HepG2 (cell line): ENCODE results near the gene WDR45B. TPM values are rescaled to one million over a fixed set of nuclear protein-coding genes. Genes with fewer than 3 reads are reported as not detected.

Source experiments
- ATAC-seq: fragments of 200-7000 bp; cut with Tn5 transposase; 3 replicates; pipeline ENCODE4 v1.9.1; 2020; ENCODE audit warnings: mild to moderate bottlenecking, moderate library complexity
- BruUV-seq: library from RNA; stranded (reverse); fragments of 400-500 nt; replicated peaks from 2 replicates; lab custom pipeline; 2021; lab: Mats Ljungman, UMichigan
- CTCF ChIA-PET: fragments of 300-600 bp; formaldehyde crosslinking; extraction: SDS; loops from one replicate; lab custom pipeline; 2021; ENCODE audit warnings: low total read pairs, inconsistent platforms, low intra/inter-chr PET ratio; lab: Yijun Ruan, JAX
- POLR2A ChIA-PET: fragments of 350-600 bp; sonication (Branson Sonifier 250); formaldehyde crosslinking; loops from one replicate; lab custom pipeline; 2020; ENCODE audit warnings: antibody characterized with exemption, inconsistent platforms; lab: Yijun Ruan, JAX
- DNase-seq: peaks from one replicate; pipeline ENCODE4 v3.0.0-alpha.2; 2015; ENCODE audit warnings: low spot score
- FAIRE-seq: peaks from 3 replicates; lab custom pipeline; 2011; peaks lifted over from hg19 to GRCh38; lab: Jason Lieb, UNC
- H2AFZ ChIP-seq: one replicate; pipeline ENCODE4 v1.6.1; 2011; ENCODE audit warnings: low read length, inconsistent platforms
- H3K27ac ChIP-seq: fragments of 300-600 bp; 3 replicates; pipeline ENCODE4 v1.8.0; 2011; ENCODE audit warnings: mixed run types, mild to moderate bottlenecking, mixed read lengths, low read length, inconsistent platforms; ENCODE audit not compliant: insufficient read depth; ENCODE audit errors: extremely low read length
- H3K27me3 ChIP-seq, 2 experiments: fragments of 200-600 bp in 1 of 2; 2 replicates in 1 of 2; 3 replicates in 1 of 2; pipeline versions ENCODE4 v1.6.0 to v1.8.0; 2011; ENCODE audit warnings: low read length in 2 of 2, mild to moderate bottlenecking in 2 of 2, moderate library complexity in 2 of 2, inconsistent platforms in 1 of 2; ENCODE audit not compliant: insufficient read depth in 2 of 2, control insufficient read depth in 1 of 2
- H3K36me3 ChIP-seq, 2 experiments: fragments of 200-600 bp in 1 of 2; replicated peaks in 1 of 2; 2 replicates in 1 of 2; 3 replicates in 1 of 2; pipeline versions ENCODE4 v1.5.1 to v1.8.0; 2011; ENCODE audit warnings: low read length in 2 of 2, inconsistent platforms in 1 of 2; ENCODE audit not compliant: insufficient read depth in 2 of 2, control insufficient read depth in 1 of 2
- H3K4me1 ChIP-seq: 2 replicates; pipeline ENCODE4 v1.5.1; 2012; ENCODE audit warnings: low read length, inconsistent platforms; ENCODE audit not compliant: insufficient read depth
- H3K4me2 ChIP-seq: 2 replicates; pipeline ENCODE4 v1.6.0; 2011; ENCODE audit warnings: low read depth, low read length, inconsistent platforms
- H3K4me3 ChIP-seq, 3 experiments: fragments of 200-600 bp in 1 of 3; sonication (generic), shearing (Covaris generic) in 1 of 3; replicated peaks in 1 of 3; 2 replicates each; pipeline ENCODE4 v1.5.1; 2011 to 2016; ENCODE audit warnings: low read length in 3 of 3, inconsistent platforms in 2 of 3, low read depth in 2 of 3, mild to moderate bottlenecking in 2 of 3, control low read depth in 1 of 3, mixed read lengths in 1 of 3; ENCODE audit not compliant: insufficient read depth in 1 of 3
- H3K79me2 ChIP-seq: one replicate; pipeline ENCODE4 v1.6.1; 2011; ENCODE audit warnings: low read length, inconsistent platforms; ENCODE audit not compliant: insufficient read depth
- H3K9ac ChIP-seq: 2 replicates; pipeline ENCODE4 v1.6.0; 2011; ENCODE audit warnings: mild to moderate bottlenecking, low read depth, low read length, inconsistent platforms; ENCODE audit not compliant: insufficient read depth
- H3K9me3 ChIP-seq: 2 replicates; pipeline ENCODE4 v1.5.1; 2012; ENCODE audit warnings: mild to moderate bottlenecking, low read length
- H4K20me1 ChIP-seq: 2 replicates; pipeline ENCODE4 v1.6.0; 2011; ENCODE audit warnings: inconsistent platforms, mild to moderate bottlenecking, low read length, moderate library complexity; ENCODE audit not compliant: insufficient read depth
- CAMTA2 ChIP-seq: sonication (generic); formaldehyde crosslinking; IDR thresholded peaks from 2 replicates; pipeline ENCODE4 v1.4.0; 2020; ENCODE audit warnings: mild to moderate bottlenecking, missing genetic modification reagents, borderline replicate concordance
- STAT5B ChIP-seq: sonication (generic); formaldehyde crosslinking; IDR thresholded peaks from 2 replicates; pipeline ENCODE4 v1.4.0; 2020; ENCODE audit warnings: missing genetic modification reagents
- WGBS: methylation state at CpG from one replicate; pipeline ENCODE4 v1.1.6; 2017; ENCODE audit warnings: low lambda C conversion rate; 5-methylcytosine and 5-hydroxymethylcytosine counted together
- in situ Hi-C: cut with HindIII; loops from 2 replicates; pipeline ENCODE4 v1.10.0; 2017; ENCODE audit warnings: low pct_unique_long_range_greater_than_20kb; ENCODE audit not compliant: extremely low pct_ligation_motif_present
- intact Hi-C: fragments of 100-400 bp; cut with micrococcal nuclease; formaldehyde crosslinking; loops from one replicate; pipeline ENCODE4 v1.10.0; 2022; ENCODE audit not compliant: unreplicated experiment
- polyA plus RNA-seq, 8 experiments: library from polyadenylated mRNA; depleted of rRNA in 3 of 8; stranded (reverse) in 7 of 8; unstranded in 1 of 8; fragments of >200 nt; fragmentation: Illumina TruSeq in 4 of 8; extraction: Trizol in 4 of 8; gene quantifications; 2 replicates each; pipeline versions ENCODE4 v1.2.1 to v1.2.3, GENCODE V29; 2011 to 2016; ENCODE audit warnings: low read depth in 4 of 8, missing spikeins in 1 of 8, mixed read lengths in 1 of 8; ENCODE audit not compliant: insufficient read depth in 1 of 8
- total RNA-seq, 5 experiments: library from RNA; depleted of rRNA; stranded (reverse); fragments of >200 nt; fragmentation: Illumina TruSeq; extraction: Trizol; gene quantifications; 2 replicates each; pipeline ENCODE4 v1.2.3, GENCODE V29; 2016; ENCODE audit warnings: low read depth in 1 of 5

WDR45B gene
- total and polyA plus RNA-seq, 2 of the 13 experiments (the other 11 are each of a cell fraction or from before 2014, with no cell fraction given): 86.2 to 155 TPM

DNA sequence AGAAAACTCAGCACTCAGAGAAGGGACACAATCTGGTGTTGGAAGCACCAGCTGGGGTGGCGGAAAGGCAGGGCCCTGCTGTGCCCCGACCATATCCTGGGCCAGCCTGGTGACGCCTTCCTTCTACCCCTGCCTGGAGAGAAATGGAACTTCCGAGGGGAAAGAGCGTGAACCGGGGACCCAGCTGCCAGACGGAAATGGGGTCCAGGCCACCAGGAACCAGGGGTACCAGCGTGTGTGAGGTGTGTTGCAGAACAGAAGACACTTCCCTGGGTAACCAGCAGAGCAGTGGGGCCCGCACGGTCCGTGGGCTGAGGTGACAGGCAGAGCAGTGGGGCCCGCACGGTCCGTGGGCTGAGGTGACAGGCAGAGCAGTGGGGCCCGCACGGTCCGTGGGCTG, 43.5 kb upstream of the WDR45B start:
- Histone ChIP-seq H3K27me3 (no peaks in the 10 kb centered on the region), H3K36me3 (no peaks in the 10 kb centered on the region), H3K4me1 (peaks cover 16% of the 10 kb centered on the region), H3K9me3 (peaks cover 15% of the 10 kb centered on the region), H2AFZ (no peak overlapping the region), H4K20me1 (no peaks in the 10 kb centered on the region), H3K27ac (no peak overlapping the region), H3K4me2 (no peak overlapping the region), H3K9ac (no peak overlapping the region), H3K4me3 (no peak overlapping the region), H3K79me2 (no peaks in the 10 kb centered on the region)
- FAIRE-seq: no peak
- in situ Hi-C loops (no loop called here), intact Hi-C loops (no loop called here)
- BruUV-seq: no TSS peak
- 88% methylated on average over 13 of the region's 17 CpGs for WGBS
- ChIA-PET POLR2A (no interaction called here), CTCF (no interaction called here)
- no peak for DNase-seq
- no peak for ATAC-seq
- TF ChIP-seq CAMTA2 (CRISPR knock-in tag): no peak

- BruUV-seq: no TSS peak
- H3K4me2 ChIP-seq: no peak overlapping the region
- H3K79me2 ChIP-seq: no peaks in the 10 kb centered on the region
- H3K27me3 ChIP-seq: no peaks in the 10 kb centered on the region
- no peak for TF ChIP-seq STAT5B (CRISPR knock-in tag)
- TF ChIP-seq, all 625 proteins: peak for 0
- 80% methylated on average over 18 of the region's 18 CpGs for WGBS
- intact Hi-C loops (no loop called here), in situ Hi-C loops (no loop called here)
- ATAC-seq: no peak
- Histone ChIP-seq H3K4me1 (peaks cover 14% of the 10 kb centered on the region), H3K36me3 (no peaks in the 10 kb centered on the region), H3K9me3 (peaks cover 15% of the 10 kb centered on the region), H3K9ac (no peak overlapping the region), H3K4me3 (no peak overlapping the region), H2AFZ (no peak overlapping the region), H4K20me1 (no peaks in the 10 kb centered on the region), H3K27ac (no peak overlapping the region)
- ChIA-PET CTCF (no interaction called here), POLR2A (no interaction called here)
- DNase-seq: no peak
- FAIRE-seq: no peak
Measured at GRCh38 chr17:82690786-82691489, 42.7 kb upstream of the WDR45B start.
